Measurements from ENCODE around the gene GALE. TPM values are rescaled to one million over a fixed set of nuclear protein-coding genes. Genes with fewer than 3 reads are reported as not detected.

Gene GALE
- total RNA-seq, 4 donors from 2014 or later: 28.5 to 166 (median 124) TPM

GRCh38 chr1:23816361-23816760 lies 15.8 kb upstream of the GALE start:
- H3K27ac ChIP-seq: no peak overlapping the region
- in situ Hi-C loops (cut with MboI; ENCODE audit: low pct_ligation_motif_present in 1 of 4, low pct_unique_long_range_greater_than_20kb in 1 of 4, low sequenced_read_pairs in 3 of 4): loop anchor here in 1 of 4 donors (25.0 kb wide), 1 partner anchor 96 kb away; the partner anchor contains the start of gene CNR2
- WGBS, 2 donors (ENCODE audit: low coverage in 1 of 2): 93% methylated on average over 3 of the region's 3 CpGs; no CpG with 5 or more reads in 1 of the 2 donors
- TF ChIP-seq EP300 (IDR thresholded peaks at IDR 0.05; ENCODE audit: low read depth): no peak
- TF ChIP-seq CTCF (IDR thresholded peaks at IDR 0.05): no peak
- TF ChIP-seq POLR2A (IDR thresholded peaks at IDR 0.05): no peak
- TF ChIP-seq POLR2AphosphoS5 (IDR thresholded peaks at IDR 0.05): no peak
- intact Hi-C loops (cut with DNase I; ENCODE audit: low total_unique reads): no loop called here
- H3K36me3 ChIP-seq: peaks cover 0 to 46% (median 16%) of the 10 kb centered on the region in 4 donors
- H3K27me3 ChIP-seq: no peaks in the 10 kb centered on the region
- H3K4me1 ChIP-seq: peaks cover 0 to 2% (median under 1%) of the 10 kb centered on the region in 4 donors
- H3K4me3 ChIP-seq: no peak overlapping the region
- H3K9me3 ChIP-seq: no peaks in the 10 kb centered on the region
- no peak for DNase-seq

- H3K9me3 ChIP-seq: no peaks in the 10 kb centered on the region
- in situ Hi-C loops (cut with MboI; ENCODE audit: low pct_ligation_motif_present in 1 of 4, low pct_unique_long_range_greater_than_20kb in 1 of 4, low sequenced_read_pairs in 3 of 4) (loop anchor here in 1 of 4 donors (25.0 kb wide), 1 partner anchor 98 kb away; the partner anchor contains the start of gene CNR2), intact Hi-C loops (cut with DNase I; ENCODE audit: low total_unique reads) (no loop called here)
- H3K4me1 ChIP-seq: peaks cover 5 to 19% (median 18%) of the 10 kb centered on the region in 4 donors
- DNase-seq: no peak
- H3K27ac ChIP-seq: no peak overlapping the region
- TF ChIP-seq POLR2A (IDR thresholded peaks at IDR 0.05): no peak
- TF ChIP-seq CTCF (IDR thresholded peaks at IDR 0.05): no peak
- no peak for TF ChIP-seq EP300 (IDR thresholded peaks at IDR 0.05; ENCODE audit: low read depth)
- no peak for TF ChIP-seq POLR2AphosphoS5 (IDR thresholded peaks at IDR 0.05)
- H3K4me3 ChIP-seq: no peak overlapping the region
- peaks cover 0 to 46% (median 16%) of the 10 kb centered on the region in 4 donors for H3K36me3 ChIP-seq
- WGBS, 2 donors (ENCODE audit: low coverage in 1 of 2): 79 to 97% methylated on average over 2 to 4 of the region's 4 CpGs
- no peaks in the 10 kb centered on the region for H3K27me3 ChIP-seq
These were observed 13.5 kb upstream of the GALE start for GRCh38 chr1:23814016-23814415.

- intact Hi-C loops (cut with DNase I; ENCODE audit: low total_unique reads): no loop called here
- DNase-seq: peak; percentile 85
- no peak overlapping the region for H3K4me3 ChIP-seq
These were observed 10.4 kb upstream of the GALE start for GRCh38 chr1:23810818-23811540.

More at GRCh38 chr1:23810818-23811540, 10.4 kb upstream of the GALE start:
- H3K9me3 ChIP-seq: no peaks in the 10 kb centered on the region
- peaks cover 5 to 19% (median 18%) of the 10 kb centered on the region in 4 donors for H3K4me1 ChIP-seq
- 23 to 39% methylated on average over 3 of the region's 3 CpGs for WGBS, 2 donors (ENCODE audit: low coverage in 1 of 2)
- peak overlapping the region; percentile 57 to 74 (median 66) for H3K27ac ChIP-seq
- H3K36me3 ChIP-seq: peaks cover 0 to 26% (median 7%) of the 10 kb centered on the region in 4 donors
- H3K27me3 ChIP-seq: no peaks in the 10 kb centered on the region
- in situ Hi-C loops (cut with MboI; ENCODE audit: low pct_ligation_motif_present in 1 of 4, low pct_unique_long_range_greater_than_20kb in 1 of 4, low sequenced_read_pairs in 3 of 4): loop anchor here in 1 of 4 donors (25.0 kb wide), 1 partner anchor 101 kb away; the partner anchor contains the start of gene CNR2
- no peak for TF ChIP-seq POLR2A (IDR thresholded peaks at IDR 0.05)
- TF ChIP-seq CTCF (IDR thresholded peaks at IDR 0.05): peak; percentile 52 to 96 (median 78)
- peak in 1 of 3 donors; percentile 16 for TF ChIP-seq POLR2AphosphoS5 (IDR thresholded peaks at IDR 0.05)
